Ovary (tissue), 3 donors: ENCODE data around the gene COPB2.

Source experiments
- CTCF ChIP-seq, 3 donors: fragments of 450-650 bp in 2 of 3; fragments of 200-600 bp in 1 of 3; IDR thresholded peaks; one replicate each; pipeline versions ENCODE4 v1.5.1 to v1.8.0; 2016 to 2022; ENCODE audit warnings: antibody characterized with exemption in 3 of 3, mild to moderate bottlenecking in 1 of 3
- POLR2A ChIP-seq: fragments of 450-650 bp; IDR thresholded peaks from one replicate; pipeline ENCODE4 v1.6.1; 2017; ENCODE audit warnings: antibody characterized with exemption, mild to moderate bottlenecking, moderate library complexity
- donor health status: DM: no; HTN: no; CAD: no.

- TF ChIP-seq CTCF (IDR thresholded peaks at IDR 0.05) (no peak), POLR2A (no peak)
Observed at GRCh38 chr3:139323146-139323545, 66.3 kb downstream of the COPB2 start.
